GM12801 (cell line): ENCODE measurements around the gene PDE1C.

Experiments
- TF ChIP-seq, protein P1 (sequence below): IDR thresholded peaks from one replicate; pipeline ENCODE4 v1.5.1; 2011; ENCODE audit warnings: control low read depth; ENCODE audit not compliant: insufficient read length; ENCODE audit errors: extremely low read depth

Gene PDE1C

DNA sequence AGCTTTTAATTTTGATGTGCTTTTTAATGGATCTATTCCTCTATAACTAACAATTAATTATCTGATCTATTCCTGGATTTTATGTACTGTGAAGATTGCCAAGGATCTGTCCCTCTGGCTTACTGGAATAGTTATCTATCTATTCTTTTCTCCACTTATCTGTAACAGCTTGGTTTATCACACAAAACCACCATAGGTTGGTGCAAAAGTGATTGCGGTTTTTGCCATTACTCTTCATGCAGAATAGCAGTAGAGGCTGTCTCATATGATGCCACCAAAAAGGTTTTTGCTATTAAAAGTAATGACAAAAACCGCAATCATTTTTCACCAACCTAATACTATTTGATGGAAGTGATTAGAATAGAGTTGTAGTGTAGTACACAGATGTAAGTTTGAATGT lies 115.7 kb downstream of the PDE1C start:
- TF ChIP-seq, protein P1, sequence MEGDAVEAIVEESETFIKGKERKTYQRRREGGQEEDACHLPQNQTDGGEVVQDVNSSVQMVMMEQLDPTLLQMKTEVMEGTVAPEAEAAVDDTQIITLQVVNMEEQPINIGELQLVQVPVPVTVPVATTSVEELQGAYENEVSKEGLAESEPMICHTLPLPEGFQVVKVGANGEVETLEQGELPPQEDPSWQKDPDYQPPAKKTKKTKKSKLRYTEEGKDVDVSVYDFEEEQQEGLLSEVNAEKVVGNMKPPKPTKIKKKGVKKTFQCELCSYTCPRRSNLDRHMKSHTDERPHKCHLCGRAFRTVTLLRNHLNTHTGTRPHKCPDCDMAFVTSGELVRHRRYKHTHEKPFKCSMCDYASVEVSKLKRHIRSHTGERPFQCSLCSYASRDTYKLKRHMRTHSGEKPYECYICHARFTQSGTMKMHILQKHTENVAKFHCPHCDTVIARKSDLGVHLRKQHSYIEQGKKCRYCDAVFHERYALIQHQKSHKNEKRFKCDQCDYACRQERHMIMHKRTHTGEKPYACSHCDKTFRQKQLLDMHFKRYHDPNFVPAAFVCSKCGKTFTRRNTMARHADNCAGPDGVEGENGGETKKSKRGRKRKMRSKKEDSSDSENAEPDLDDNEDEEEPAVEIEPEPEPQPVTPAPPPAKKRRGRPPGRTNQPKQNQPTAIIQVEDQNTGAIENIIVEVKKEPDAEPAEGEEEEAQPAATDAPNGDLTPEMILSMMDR: no peak

DNA sequence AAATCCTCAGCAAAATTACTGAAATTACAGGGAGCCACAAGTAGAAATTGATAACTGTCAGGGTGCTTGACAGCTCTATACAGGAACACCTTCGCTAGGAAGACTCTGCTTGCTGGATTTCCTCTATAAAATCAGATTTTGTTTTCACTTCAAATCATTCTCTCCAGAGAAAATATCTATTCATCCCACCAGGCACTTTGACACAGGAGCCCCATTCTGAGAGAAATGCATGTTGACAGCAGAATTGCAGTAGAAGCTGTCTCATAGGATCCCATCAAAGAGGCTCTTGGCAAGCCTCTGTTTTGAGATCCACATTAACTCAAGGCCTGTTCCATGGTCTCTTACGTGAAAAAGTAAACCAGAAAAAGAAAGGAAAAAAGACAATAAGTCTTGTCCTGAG lies 116.8 kb downstream of the PDE1C start:
- TF ChIP-seq, protein P1: no peak

DNA sequence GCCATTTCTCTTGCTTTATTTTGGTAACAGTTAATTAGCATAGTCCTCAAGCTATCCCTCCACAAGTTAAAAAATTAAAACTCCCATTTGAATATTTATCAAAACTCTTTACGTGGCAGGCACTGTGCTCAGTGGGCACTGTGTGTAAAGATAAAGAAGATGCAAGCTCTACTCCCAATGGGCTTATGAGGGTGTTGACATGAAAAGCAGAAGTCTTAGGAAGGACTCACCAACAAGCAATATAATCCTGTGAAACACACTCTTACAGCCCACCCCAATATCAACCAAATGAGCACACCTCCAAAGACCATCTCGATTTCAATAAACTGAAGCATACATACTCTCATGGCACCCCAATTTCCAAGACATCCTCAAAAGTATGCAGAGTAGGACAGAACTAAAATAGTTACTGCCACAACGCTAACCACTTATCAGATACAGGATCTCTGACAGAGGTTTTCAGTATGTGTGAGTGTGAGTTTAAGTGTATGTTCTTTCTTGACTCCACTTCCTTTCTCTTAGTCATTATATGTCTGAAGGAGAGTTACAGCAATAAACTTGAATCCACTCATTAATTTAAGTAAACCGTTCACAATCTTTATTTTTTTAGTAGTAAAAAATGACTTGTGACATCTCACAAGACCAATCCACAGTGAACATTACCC lies 120.0 kb downstream of the PDE1C start:
- TF ChIP-seq, protein P1: no peak

DNA sequence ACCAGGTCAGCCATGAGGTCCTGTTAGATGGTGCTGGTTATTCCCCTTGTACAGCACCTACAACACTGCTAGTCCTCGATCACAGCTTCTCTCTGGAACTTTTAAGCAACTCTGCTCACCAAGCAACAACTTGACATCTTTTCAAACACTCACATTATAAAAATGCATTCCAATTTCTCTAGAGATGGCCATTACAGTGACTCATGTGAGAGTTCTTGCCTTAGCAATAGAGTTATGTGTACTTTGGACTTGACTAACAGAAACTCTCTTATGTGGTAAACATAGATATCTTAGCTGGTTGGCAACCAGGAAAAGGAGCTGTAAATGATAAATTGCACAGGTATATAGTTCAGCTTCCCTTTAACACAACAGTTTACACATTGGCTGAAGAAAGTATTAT lies 122.2 kb downstream of the PDE1C start:
- TF ChIP-seq, protein P1: no peak

DNA sequence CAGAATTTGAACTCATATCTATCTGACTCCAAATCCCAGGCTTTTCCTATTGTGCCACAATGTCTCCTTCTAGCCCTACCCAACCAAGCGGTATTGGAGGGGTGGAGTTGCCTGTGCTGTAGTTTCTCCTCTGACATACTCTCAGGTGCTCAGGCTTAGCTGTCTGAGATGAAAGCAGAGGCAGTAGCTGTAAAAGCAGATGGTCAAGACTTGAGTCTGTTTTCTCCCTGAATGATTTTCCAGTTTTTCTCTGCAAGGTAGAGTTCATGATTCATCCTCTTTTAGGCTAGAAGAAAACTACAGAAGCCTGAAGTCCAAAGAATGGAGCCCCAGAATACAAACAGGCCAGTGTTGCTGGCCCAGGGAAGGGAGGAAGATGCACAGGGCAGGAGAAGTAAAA lies 130.0 kb downstream of the PDE1C start:
- TF ChIP-seq, protein P1: no peak

DNA sequence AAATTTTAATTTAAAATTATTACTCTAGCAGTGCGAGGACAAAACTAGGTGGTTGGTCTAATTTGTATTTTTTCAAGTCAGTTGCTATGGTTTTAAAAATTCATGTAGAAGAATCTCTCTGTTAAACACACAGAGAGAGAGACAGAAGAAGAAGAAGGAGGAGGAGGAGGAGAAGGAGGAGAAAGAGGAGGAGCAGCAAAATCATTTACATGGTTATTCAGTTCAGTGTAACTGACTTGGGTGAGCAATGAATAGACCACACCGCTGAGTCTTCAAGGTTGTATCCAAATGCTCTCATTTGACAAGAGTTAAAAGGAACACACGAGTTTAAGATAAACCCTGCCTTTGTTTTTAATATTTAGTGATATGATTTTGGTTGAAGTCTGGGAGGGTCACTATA lies 131.1 kb downstream of the PDE1C start:
- TF ChIP-seq, protein P1: no peak

DNA sequence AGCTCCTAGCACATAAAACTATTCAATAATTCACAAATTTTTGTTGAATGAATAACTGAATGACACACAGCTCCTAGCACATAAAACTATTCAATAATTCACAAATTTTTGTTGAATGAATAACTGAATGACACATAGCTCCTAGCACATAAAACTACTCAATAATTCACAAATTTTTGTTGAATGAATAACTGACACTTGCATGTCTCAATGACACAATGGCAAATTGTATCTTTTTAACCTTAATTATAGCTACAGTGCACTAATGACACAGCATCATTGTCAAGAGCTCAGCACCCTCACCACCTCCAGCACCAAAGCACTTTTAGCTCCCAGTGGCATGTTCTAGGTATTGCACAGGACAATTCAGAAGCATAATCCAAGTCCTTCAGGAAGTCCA lies 131.6 kb downstream of the PDE1C start:
- TF ChIP-seq, protein P1: no peak

DNA sequence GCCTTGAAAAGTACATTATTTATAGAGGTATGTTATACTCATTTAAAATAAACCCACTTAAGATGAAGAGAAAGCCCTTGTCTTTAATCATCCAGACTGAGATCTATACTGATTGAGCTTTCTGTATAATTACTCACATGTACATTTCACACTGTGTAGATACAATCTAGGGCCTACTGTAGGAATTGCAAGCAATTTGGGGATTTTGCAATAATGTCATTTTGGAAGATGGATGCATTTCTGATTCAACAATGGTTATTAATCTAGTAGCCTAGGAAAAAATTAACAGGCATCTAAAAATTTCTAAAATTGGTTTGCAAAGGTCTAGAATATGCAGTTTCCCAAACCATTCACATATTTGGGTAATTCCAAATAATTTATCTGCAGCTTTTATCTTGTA lies 132.2 kb downstream of the PDE1C start:
- TF ChIP-seq, protein P1: no peak
